NCI-H2196 (cell line): ENCODE results near the gene TMEM204.

Experiments
- DNase-seq: peaks from one replicate; lab custom pipeline; 2025; ENCODE audit not compliant: unreplicated experiment; lab: John Stamatoyannopoulos, UW

TMEM204 gene

DNA sequence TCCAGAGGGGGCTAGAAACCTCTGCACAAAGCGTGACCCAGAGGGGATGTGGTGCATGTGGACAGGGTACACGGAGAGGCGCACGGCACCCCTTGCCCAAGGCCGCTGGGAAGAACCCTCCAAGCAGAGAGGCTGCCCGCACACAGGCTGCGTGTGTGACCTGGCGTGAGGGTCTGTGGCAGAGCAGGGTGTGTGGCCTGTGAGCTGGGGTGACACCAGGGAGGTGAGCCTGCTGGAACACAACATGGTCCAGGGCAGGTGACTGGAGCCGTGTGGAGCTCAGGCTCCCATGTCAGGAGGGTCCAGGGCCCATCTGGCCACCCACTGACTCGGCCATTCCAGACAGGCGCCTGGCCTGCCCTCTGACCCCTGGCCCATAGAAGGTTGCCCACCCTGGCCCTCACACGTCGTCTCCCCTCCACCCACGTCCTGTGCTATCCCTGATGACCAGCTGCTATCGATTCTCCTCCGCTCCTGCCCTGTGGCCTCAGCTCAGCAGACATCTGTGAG, 14.8 kb upstream of the TMEM204 start:
- no peak for DNase-seq

DNA sequence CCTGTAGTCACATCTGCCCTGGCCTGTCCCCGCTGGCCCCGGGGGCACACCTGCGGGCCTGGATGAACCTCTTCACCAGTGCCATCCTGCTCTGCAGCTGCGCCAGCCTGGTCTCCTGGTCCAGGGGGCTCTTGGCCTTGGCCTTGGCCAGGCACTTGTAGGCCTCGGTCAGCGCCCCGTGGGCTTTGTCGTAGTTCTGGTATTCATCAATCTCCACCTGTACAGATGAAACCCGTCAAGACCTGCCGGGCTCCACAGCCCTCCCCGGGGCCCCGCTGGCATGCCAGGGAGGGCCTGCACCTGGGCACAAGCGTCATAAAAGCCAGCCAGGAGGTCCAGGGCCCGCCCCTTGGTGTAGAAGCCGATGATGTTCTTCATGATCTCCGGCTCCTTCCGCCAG, 13.6 kb upstream of the TMEM204 start:
- no peak for DNase-seq

- no peak for DNase-seq
Measured at GRCh38 chr16:1520461-1520860, 13.0 kb upstream of the TMEM204 start.

DNA sequence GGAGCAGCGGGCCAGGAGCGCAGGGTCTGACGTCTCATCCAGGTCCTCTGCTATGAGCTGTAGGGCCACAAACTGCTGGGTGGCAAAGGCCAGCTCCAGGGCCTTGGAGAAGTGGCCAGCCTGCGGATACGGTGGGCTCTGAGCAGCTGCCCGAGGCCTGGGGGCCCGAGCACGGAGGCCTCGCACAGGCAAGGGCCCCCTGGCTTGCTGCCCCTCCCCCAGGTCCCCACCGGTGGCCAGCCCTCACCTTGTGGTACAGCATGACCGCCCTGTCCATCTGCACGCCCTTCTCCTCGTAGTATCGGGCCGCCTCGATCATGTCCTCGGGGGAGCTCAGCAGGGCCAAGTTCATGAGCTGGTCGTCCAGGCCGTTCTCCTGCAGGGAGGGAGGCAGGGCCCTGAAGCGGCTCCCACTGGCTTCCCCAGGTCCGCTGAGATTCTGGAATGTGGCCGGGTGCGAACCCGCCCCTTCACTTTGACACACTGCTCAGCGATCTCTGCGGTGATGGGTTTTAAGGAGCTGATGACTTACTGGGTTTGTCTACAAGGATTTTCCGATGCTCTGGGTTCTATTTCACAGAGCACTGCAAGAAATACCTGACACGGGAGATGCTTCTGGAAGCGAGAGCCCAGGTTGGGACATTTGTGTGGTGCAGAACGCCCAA, 9.8 kb upstream of the TMEM204 start:
- no peak for DNase-seq

DNA sequence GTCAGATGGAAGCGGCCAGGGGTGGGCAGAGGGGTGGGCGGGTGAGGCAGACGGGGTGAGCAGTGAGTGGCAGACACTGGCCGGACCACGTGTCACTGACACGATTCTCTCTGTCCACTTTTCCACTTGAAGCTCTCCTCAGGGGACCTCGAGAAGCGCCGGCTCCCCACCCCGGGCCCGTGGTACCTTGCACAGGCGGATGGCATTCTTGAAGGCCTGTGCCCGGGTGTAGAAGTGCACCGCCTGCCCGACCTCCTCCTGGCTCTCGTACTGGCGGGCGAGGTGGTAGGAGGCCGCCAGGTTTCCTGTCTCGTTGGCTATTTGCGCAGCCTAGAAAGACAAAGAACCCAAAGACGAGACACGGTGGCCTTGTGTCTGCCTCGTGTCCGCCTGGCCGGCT, 9.1 kb upstream of the TMEM204 start:
- DNase-seq: no peak

DNA sequence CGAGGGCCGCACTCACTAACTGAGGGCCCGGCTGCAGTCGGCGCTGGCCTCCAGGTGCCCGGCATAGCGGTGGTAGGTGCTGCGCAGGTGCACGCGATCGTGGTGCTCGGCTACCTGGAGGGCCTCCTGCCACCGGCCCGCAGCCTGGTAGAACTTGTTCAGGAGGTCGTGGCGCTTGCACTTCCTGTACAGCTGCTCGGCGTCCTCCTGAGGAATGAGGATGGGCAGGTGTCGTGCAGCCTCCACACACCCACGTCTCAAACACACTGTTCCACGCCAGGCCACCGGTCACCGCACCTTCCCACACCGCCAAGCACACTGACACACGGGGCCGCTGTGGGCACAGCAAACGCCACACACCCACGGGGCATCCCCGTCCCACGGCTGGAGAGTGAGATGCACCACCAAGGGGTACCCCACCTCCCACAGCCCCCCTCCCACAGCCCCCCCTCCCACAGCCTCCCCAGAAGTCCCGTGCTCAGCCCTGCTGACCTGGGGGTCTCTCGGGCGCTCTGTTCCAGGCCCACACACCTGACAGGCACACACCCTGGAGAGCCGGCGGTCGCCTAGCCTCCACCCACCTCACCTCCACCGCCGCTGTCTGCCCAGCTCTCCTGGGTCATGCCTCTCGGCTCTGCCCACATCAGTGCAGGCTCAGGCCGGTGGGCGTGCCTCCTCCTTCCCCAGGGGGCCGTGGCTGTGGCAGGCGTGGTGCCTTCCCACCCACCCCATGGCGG, 7.4 kb upstream of the TMEM204 start:
- no peak for DNase-seq

DNA sequence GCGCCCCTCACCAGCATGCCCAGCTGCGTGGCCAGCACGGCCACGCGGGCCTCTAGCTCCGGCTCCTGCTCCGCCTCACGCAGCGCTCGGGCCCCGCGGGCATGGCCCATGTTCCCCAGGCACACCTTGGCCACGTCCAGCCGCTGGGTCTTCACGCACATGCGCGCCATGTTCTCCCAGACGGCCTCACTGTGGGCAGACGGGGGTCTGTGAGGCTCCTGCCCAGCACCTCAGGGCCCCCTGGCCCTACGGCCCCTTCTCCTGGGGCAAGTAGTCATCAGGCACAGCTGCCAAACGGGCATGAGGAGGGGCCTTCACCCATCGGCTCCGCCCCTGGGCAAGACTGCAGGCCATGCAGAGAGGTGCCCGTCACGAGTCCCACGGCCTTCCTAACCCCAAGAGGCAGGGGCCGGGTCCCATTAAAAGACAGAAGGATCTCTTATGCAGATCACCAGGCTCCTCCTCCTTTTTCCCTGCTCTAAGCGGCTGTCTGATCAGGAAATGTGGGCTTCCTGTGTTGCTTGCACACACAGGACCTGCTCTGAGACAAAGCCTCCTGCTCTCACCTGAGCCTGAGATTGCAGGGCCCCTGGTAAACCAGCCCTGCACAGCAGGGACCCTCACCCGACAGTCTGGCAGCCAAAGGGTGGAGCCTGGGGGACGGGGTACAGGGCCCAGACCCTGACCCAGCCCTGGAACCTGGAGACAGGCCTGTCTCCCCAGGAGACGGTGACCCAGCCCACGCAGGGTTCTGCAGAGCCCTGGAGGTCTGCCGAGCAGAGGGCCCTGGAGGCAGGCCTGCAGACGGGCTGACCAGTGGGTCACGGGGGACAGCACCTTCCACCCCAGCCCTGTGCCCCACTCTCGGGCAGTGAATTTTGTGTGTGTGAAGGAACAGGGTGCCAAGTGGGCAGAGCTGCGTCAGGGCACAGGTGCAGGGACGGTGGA, 6.6 kb upstream of the TMEM204 start:
- no peak for DNase-seq

GRCh38 chr16:1527836-1528811, 5.3 kb upstream of the TMEM204 start:
- DNase-seq: no peak

- DNase-seq: no peak
Measured at GRCh38 chr16:1528921-1529537, 4.4 kb upstream of the TMEM204 start.

- DNase-seq: no peak
Measured at GRCh38 chr16:1530349-1530882, 3.0 kb upstream of the TMEM204 start.

- DNase-seq: no peak
Measured at GRCh38 chr16:1530883-1531637, 2.4 kb upstream of the TMEM204 start.

DNA sequence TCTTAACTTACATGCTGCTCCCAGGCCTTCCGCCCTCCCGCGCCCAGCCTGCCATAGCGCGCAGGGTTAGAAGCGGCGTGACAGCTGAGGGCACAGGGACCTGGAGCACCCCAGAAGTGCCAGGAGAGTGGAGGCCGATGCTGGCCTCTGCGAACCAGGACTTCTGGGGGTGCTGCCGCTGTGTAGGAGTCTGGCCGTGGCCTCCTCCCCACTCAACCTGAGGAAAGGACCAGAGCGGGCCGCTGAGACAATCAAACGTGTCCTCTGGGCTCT, 1.9 kb upstream of the TMEM204 start:
- DNase-seq: no peak

DNA sequence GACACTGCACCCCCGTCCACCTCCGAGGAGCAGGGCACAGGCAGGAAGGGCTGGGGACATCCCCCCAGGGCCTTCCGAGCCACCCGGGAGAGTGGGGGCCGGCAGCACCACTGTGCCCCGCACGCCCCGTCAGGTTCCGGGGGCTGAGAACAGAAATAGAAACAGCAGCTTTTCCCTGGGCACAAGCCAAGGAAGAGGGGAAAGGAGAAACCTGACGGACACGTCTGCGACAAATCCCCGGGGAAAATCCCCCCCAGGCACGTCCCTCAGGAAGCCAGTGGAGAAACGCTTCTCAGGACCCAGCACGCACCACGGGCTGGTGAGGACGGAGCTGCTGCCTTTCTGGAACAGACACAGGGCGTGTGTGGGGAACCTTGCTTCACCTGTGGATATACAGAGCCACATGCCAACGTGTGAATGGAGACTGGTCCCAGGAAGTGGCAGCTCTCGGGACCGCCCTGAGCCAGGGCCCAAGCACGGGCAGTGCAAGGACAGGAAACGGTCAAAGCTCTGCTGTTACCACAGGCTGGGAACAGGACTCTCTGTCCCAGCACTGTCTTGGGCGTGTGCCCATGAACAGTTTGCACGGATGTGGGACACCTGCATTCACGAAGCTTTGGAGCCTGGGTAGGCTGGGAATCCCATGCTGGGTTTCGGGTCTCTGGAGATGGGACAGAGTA, 1.2 kb upstream of the TMEM204 start:
- DNase-seq: no peak

GRCh38 chr16:1532771-1533170, 695 bp upstream of the TMEM204 start:
- no peak for DNase-seq

GRCh38 chr16:1534021-1535020, 855 bp downstream of the TMEM204 start:
- no peak for DNase-seq

DNA sequence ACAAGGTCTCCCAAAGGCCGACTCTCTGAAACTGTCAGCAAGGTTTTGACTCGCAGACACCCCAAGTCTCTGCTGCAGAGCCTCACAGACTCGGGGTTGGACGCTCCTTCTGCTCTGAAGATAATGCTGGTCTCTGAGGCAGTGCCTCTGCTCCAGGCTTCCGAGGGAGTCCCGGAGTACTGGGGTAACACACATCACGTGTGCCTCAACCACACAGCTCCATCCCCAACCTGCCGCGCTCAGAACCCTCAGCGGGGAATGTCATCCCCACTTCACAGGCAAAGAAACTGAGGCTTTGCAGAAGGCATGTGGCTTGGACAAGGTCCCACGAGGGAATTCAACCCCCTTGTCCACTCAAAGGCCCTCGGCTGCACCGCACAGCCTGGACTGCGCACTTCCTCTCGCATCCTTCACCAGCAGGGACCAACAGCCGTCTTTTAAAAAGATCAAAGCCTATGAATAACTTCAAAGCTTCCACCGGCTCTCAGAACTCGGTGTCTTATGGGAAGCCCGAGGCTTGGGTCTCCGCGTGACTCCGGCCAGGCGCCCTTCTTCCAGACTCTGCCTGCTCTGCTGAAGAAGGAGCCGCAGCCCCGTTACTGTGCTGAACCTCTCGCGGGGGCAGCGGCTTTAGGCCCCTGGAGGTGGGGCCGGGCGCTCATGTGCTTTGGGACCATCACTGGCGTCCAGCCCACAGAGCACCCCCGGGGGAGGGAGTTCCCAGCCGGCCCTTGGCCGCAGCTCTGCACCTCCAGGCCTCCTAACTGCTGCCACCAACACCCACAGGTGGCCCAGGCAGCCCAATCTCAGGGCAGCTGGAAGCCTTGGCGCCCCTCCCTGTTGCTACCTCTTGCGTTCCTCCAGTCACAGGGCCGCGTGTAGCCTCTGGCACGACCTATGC, 2.2 kb downstream of the TMEM204 start:
- no peak for DNase-seq
